GM18867 (cell line): ENCODE measurements around the gene YLPM1.

Experiments
- ATAC-seq: cut with Tn5 transposase; IDR thresholded peaks from one replicate; pipeline ENCODE4 v1.9.1; 2021; ENCODE audit warnings: mild to moderate bottlenecking, moderate library complexity; ENCODE audit not compliant: unreplicated experiment

Gene YLPM1

DNA sequence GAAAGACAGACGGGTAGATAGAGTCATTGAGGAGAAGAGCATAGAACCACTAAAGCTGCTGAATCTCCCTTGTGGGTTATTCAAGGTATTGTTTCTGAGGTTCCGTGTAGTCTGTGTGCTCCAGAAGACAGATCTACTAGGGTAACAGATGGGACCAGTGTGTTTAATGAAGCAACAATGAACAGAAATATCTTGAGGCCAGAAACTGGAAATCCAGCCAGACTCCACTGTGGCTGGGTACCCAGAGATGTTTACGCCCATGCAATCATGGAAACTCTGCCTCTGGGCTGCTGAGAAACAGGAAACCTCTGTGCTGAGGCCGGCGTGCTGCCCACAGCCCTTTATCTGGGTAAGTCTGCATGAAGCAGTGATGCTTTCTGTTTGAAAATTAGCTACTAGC is 104.6 kb downstream of the YLPM1 start:
- ATAC-seq: no peak

DNA sequence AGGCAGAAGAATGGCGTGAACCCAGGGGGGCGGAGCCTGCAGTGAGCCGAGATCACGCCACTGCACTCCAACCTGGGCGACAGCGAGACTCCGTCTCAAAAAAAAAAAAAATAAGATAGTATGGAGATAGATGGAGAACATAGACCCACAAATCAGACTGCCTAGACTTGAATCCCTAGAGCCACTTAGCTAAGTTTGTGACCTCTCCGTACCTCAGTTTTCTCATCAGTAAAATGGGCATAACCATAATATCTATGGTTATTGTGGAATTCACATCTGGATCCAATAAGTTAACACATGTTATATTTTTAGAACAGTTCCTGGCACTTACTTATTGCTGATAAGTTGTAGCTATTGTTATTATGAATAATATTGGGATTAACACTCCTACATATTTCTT is 105.6 kb downstream of the YLPM1 start:
- ATAC-seq: no peak

DNA sequence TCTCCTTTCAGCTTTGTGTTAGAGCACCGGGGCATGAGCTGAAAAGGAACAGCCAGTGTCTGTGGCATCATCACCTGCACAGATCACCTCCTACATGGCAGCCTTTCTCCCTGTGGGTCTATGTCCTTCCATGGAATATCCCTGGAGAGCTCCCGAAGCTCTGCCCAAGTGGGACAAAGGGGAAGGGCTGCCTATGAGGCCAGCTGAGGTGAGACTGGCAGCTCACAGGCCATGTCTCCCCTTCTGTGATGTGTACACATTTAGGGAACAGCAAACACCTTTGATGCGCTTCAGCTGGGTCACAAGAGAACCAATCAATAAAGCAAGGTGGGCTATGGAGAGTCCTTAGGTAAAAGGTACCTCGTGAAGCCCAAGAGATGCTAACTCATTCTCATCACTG is 108.7 kb downstream of the YLPM1 start:
- ATAC-seq: no peak

DNA sequence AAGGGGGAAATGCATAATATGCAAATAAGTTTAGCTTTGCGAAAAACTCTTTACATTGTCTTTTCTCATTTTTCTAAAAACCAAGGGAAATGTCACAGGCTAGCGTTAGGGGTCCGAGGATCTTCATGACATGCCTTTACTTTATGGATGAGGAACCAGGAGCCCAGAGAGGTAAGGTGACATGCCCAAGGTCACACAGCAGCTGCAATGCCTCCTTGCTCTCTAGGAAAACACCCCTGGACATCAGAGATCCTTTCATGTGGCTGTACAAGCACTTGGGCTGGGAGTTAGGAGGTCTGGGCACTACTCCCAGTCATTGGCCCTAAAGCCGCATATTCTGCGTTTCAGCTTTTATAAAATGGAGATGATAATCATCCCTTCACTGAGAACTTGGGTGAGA is 112.1 kb downstream of the YLPM1 start:
- no peak for ATAC-seq

DNA sequence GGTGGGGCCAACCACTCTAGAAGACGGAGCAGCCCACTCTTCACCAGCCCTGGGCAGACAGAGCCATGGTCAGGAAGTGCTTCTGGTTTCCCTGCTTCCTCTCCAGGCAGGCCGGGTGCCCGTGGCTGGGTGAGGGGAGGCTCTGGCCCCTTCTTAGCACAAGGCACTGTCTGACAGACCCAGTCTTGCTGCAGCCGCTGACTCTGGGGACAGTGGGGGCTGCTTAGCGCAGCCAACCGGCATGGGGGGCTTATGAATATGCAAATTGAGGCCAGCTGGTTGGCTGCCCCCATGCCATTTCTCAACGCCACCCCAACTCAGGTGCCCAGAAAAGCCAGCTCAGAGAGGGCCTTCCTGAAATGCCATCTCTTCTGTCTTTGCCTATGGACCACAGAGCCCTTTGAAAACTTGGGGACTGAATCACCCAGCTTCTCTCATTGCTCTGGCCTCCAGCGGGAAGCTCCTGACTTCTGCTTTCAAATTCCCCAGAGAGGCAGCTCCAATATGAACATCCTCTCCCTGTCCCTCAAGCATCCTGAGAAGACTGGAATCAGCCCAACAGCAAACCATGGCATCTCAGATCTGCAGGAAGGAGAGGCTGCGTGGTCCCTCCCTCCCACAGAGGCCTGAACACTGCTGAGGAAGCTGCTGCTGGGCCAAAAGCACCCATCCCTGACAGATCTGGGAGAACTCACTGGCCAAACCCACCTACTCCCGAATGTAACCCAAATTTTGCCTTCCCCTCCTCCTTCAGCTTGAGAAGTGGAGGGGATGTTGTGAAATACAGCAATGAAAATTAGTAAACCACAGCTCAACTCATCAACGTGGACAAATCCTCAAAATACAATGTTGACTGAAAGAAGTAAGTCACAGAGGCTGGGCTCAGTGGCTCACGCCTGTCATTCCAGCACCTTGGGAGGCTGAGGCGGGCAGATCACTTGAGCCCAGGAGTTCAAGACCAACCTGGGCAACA is 113.1 kb downstream of the YLPM1 start, which contains the start of gene PROX2:
PROX2 (minus strand) TSS at position 205 of the 973 bp plus-strand sequence. CDS start 12,311 bp downstream, outside the sequence.
- no peak for ATAC-seq

DNA sequence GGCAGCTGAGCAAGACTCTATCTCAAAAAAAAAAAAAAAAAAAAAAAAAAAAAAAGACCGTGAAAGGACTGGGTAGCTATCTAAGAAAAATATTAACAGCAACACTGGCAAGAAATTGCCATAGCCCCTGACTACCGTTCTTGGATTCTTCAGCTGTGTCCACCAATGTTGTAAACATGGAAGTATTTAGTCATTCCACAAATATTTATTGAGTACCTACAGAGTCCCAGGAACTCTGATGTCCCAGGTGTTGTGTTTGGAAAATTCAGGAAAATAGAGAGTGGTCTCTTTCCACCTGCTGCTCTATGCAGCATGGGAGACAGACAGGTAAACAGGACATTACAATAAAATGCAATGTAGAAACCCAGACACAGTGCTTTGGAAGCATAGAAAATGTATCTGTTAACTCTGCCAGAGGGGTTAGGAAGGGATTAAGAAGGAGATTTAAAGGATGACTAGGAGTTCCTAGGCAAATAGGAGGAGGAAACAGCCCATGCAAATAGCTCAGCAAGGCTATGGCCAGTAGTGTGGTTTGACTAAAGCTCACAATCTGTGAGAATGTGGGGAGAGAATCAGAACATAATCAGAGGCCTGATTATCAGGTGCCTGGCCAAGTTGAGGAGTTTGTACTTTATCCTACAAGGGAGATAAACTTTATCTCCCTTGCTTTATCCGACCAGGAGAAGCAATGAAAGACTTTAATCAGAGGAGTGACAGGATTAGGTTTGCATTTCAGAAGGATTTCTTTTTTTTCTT is 116.5 kb downstream of the YLPM1 start:
- no peak for ATAC-seq

DNA sequence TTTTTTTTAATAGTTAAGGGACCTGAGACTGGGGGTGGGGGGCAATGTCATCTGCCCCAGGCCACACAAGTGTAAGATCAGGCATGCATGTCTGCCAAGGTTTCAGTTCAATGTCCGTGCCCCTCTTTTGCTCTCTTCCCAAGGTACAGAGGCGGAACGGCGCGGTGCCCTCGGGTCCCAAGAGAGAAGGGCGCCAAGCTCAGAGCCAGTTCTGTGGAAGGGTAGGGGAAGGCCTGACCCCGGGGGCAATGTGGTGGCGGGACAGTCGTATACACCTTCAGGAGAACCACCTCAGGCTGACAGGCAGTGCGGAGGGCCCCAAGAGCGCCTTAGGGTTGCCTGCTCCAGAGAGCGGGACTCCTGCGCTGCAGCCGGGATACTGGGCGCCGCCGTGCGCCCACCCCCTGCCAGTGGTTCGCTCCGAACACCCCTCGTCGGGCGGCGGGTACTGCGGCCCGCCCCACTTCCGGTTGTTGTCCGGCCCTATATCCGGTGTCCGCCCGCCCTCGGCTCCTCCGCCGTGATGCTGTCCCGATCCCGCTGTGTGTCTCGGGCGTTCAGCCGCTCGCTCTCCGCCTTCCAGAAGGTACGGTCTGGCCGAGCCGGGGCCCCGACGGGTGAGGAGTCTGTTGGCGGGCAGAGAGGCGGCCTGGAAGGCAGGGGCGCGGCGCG is 118.5 kb downstream of the YLPM1 start, which contains the start of gene DLST:
DLST (plus strand) TSS at position 486 of the 672 bp plus-strand sequence; CDS start at position 524, 38 bp downstream.
- ATAC-seq: peak; percentile 92

DNA sequence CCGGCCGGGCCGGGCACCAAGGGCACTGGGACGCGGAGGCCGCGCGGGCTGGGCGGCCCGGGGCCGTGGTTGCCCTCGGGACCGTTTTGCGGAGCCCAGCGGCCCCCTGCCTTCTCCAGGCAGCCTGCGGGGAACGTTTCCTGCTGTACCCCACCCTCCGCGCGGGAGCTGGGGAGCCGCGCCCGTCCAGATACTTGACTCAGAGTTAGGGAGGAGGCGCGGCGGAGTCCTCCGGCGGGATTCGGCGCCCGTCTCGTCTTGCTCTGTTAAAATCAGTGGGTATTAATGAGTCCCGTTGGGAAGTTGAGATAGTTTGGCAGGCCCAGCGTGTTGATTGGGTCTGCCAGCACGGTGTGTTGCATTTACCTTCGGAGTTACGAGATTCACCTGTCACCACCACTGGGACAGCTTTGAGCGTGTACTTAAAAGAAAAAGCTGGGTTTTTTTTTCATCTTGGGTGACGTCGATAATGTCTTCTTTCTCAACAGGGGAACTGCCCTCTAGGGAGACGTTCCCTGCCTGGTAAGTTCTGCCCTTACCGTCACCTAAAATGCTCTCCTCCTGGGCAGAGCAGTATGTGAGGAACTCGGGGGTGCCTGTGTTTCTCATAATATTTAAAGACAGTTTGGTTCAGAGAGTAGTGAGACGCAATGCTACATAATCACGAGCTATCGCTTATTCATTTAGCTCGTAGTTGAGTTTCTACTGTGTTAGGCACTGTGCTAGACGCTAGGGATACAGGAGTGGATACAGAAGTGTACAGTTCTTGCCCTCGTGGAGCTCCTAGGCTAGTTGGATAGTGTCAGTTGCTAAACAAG is 119.2 kb downstream of the YLPM1 start:
- ATAC-seq: peak; percentile 43
